Raji (cell line): ENCODE results near the gene LCE2B.
"Not testable (repeated sequence)": the region's sequence is repeated elsewhere in the genome, so short reads cannot be mapped to it uniquely, and the experiment has no call there.

Source experiments
- POLR2A ChIP-seq: IDR thresholded peaks from 2 replicates; pipeline ENCODE4 v1.6.1; 2011; ENCODE audit warnings: low read depth, low read length, control low read depth; ENCODE audit not compliant: insufficient read depth

LCE2B gene

GRCh38 chr1:152685823-152686222 lies at the start of gene LCE2B:
Gene LCE2B, plus strand, starts transcription at chr1:152686123. Its CDS starts 721 bp downstream, at chr1:152686844.
- TF ChIP-seq POLR2A, result not testable (repeated sequence)

- TF ChIP-seq POLR2A, result no peak
These were observed 45.6 kb upstream of the LCE2B start for GRCh38 chr1:152640351-152640750.

- TF ChIP-seq POLR2A, result no peak
These were observed 42.0 kb upstream of the LCE2B start for GRCh38 chr1:152643945-152644344.

DNA sequence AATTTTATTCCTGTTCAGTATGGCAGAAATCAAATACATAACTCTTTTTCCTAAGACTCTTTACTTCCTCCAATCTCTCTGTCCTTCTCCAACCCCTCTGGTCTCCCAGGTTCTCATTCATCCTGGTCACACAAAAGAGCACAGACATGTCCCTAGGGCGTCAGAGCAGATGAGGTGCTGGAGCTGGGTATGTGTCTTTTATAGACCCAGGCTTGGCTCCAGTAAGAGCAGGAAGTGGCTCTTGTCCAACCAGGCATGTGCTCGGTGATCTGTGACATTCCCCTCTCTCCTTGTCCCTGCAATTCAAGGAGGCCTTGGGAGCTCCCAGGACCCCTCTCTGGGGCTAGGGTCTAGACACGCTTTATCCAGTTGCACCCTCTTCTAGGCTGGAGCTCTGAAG lies 40.8 kb upstream of the LCE2B start:
- no peak for TF ChIP-seq POLR2A

DNA sequence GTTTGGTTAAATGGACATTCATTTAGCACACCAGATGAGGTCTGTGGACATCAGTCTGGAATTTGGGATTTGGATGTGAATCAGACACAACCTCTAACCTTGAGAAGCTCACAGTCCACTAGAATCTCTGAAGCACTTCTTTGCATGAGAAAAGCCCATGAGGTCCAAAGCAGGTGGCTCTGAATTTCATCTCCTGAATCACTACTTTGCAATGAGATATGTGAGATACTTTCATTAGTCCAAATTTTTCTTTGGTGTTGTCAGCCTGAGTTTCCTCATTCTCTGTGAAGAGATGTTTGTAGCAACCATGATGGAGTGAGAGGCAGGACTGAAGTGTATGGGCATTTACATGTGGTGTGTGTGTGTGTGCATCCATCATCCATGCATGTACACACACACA lies 39.3 kb upstream of the LCE2B start:
- no peak for TF ChIP-seq POLR2A

GRCh38 chr1:152654110-152654509 lies 31.8 kb upstream of the LCE2B start:
- no peak for TF ChIP-seq POLR2A

GRCh38 chr1:152656459-152656858 lies 29.5 kb upstream of the LCE2B start:
- TF ChIP-seq POLR2A, result no peak

DNA sequence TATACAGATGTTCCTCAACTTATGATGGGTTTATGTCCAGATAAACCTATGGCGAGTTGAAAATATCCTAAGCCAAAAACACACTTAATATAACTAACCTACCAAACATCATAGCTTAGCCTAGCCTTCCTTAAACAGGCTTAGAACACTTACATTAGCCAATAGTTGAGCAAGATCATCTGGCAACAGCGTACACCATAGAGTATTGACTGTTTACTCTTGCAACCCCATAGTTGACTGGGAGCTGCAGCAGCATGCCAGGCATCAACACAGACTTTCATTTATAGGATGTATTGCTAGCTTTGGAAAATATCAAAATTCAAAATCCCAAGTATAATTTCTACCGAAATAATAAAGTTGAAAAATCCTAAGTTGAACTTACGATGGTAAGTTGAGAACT lies 28.2 kb upstream of the LCE2B start:
- TF ChIP-seq POLR2A, result no peak

DNA sequence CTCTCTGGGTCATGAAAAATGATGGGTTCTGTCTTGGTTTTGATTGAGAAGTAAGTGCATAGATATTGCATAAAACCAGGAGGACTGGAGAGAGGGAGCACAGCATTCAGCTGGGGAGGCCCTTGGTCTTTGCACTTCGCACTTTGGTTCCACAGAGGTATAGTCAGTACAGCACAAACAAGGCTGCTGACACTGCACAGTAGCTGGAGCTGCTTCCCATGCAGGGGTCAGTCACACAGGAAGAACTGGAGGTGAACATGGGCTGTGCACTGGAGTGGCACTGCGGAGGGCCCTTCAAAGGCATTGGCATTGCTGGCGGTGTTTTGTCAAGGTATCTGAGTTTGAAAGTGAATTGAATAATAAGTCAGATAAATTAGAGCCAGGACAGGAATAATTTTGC lies 27.3 kb upstream of the LCE2B start:
- no peak for TF ChIP-seq POLR2A

- no peak for TF ChIP-seq POLR2A
These were observed 22.8 kb upstream of the LCE2B start, which contains the start of gene LCE2D for GRCh38 chr1:152663098-152663497. Gene LCE2D, plus strand, starts transcription at chr1:152663380. Its CDS starts 726 bp downstream, at chr1:152664106.

GRCh38 chr1:152667648-152668047 lies 18.3 kb upstream of the LCE2B start:
- no peak for TF ChIP-seq POLR2A

DNA sequence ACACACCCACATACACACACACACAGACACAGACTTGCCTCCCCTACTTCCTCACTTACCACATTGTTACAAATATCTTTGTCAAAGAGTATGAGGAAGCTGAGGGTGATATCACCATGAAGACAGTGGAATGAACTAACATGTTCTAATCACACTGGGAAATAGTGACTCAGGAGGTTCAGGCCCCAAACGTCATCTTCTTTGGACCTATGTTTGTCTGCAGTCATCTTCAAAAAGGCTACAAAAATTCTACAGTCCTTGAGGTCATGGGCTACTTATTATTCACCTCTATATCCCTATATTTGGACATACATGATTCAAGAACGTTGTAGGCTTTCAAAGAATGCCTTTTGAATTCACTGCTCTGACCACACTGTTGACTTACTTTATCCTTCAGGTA lies 12.9 kb upstream of the LCE2B start:
- TF ChIP-seq POLR2A, result no peak

GRCh38 chr1:152674983-152675382 lies 10.9 kb upstream of the LCE2B start, which contains the start of gene LCE2C:
Gene LCE2C, plus strand, starts transcription at chr1:152675279. Its CDS starts 737 bp downstream, at chr1:152676016.
- TF ChIP-seq POLR2A, result not testable (repeated sequence)

- no peak for TF ChIP-seq POLR2A
These were observed 6.5 kb upstream of the LCE2B start for GRCh38 chr1:152679459-152679858.

GRCh38 chr1:152681616-152682015 lies 4.3 kb upstream of the LCE2B start:
- TF ChIP-seq POLR2A, result no peak

DNA sequence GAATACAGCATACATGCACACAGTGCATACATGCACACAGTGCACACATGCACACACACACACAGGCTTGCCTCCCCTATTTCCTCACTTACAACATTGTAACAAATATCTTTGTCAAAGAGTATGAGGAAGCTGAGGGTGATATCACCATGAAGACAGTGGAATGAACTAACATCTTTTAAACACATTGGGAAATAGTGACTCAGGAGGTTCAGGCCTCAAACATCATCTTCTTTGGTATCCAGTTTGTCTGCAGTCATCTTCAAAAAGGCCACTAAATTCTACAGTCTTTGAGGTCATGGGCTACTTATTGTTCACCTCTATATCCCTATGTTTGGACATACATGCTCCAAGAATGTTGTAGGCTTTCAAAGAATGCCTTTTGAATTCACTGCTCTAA lies 2.1 kb upstream of the LCE2B start:
- TF ChIP-seq POLR2A, result no peak
